K562 (cell line): ENCODE results near the gene BRSK1. TPM values are rescaled to one million over a fixed set of nuclear protein-coding genes. Genes with fewer than 3 reads are reported as not detected.
A peak's percentile ranks its signal among the peaks of the same experiment; 100 is the strongest.

Source experiments
- ATAC-seq: fragments of 200-7000 bp; cut with Tn5 transposase; 3 replicates; pipeline ENCODE4 v1.9.1; 2020; ENCODE audit warnings: moderate library complexity
- BruUV-seq: library from RNA; stranded (reverse); fragments of 400-500 nt; replicated peaks from 2 replicates; lab custom pipeline; 2021; lab: Mats Ljungman, UMichigan
- CTCF ChIA-PET: fragments of 300-600 bp; formaldehyde crosslinking; extraction: SDS; loops from one replicate; lab custom pipeline; 2021; ENCODE audit warnings: low intra/inter-chr PET ratio; lab: Yijun Ruan, JAX
- POLR2A ChIA-PET: fragments of 300-600, 350-650 bp; sonication (Branson Sonifier 250); formaldehyde crosslinking; extraction: SDS; loops from one replicate; lab custom pipeline; 2021; ENCODE audit warnings: antibody characterized with exemption, inconsistent platforms; lab: Yijun Ruan, JAX
- DNase-seq, 4 experiments: peaks; one replicate each; pipeline versions ENCODE4 v3.0.0 to v3.0.0-alpha.2; 2011 to 2018; ENCODE audit warnings: low spot score in 3 of 4, mixed read lengths in 3 of 4; ENCODE audit errors: extremely low read depth in 1 of 4
- FAIRE-seq: peaks from 2 replicates; lab custom pipeline; 2011; peaks lifted over from hg19 to GRCh38; lab: Jason Lieb, UNC
- H2AFZ ChIP-seq: 2 replicates; pipeline ENCODE4 v1.6.0; 2011; ENCODE audit warnings: low read depth, low read length, control low read depth, inconsistent platforms
- H3K27ac ChIP-seq: fragments of 200-600 bp; 3 replicates; pipeline ENCODE4 v1.8.0; 2011; ENCODE audit warnings: low read depth, mild to moderate bottlenecking, control low read depth, inconsistent platforms, low read length, moderate library complexity, mixed read lengths; ENCODE audit errors: extremely low read depth
- H3K27me3 ChIP-seq, 2 experiments: fragments of 300-600 bp in 1 of 2; 2 replicates in 1 of 2; 3 replicates in 1 of 2; pipeline versions ENCODE4 v1.6.0 to v1.8.0; 2011; ENCODE audit warnings: inconsistent platforms in 2 of 2, low read length in 2 of 2, mild to moderate bottlenecking in 1 of 2, mixed read lengths in 1 of 2, moderate library complexity in 1 of 2; ENCODE audit not compliant: control insufficient read depth in 2 of 2, insufficient read depth in 2 of 2
- H3K36me3 ChIP-seq: fragments of 300-600 bp; 3 replicates; pipeline ENCODE4 v1.8.0; 2011; ENCODE audit warnings: mild to moderate bottlenecking, low read length, inconsistent platforms; ENCODE audit not compliant: control insufficient read depth, insufficient read depth
- H3K4me1 ChIP-seq, 2 experiments: fragments of 200-600 bp in 1 of 2; replicated peaks in 1 of 2; 2 replicates in 1 of 2; 3 replicates in 1 of 2; pipeline versions ENCODE4 v1.5.1 to v1.8.0; 2011; ENCODE audit warnings: inconsistent platforms in 2 of 2, low read length in 2 of 2, mild to moderate bottlenecking in 1 of 2, mixed read lengths in 1 of 2, moderate library complexity in 1 of 2; ENCODE audit not compliant: control insufficient read depth in 2 of 2, insufficient read depth in 2 of 2
- H3K4me2 ChIP-seq: 2 replicates; pipeline ENCODE4 v1.6.1; 2011; ENCODE audit warnings: low read length, control low read depth, inconsistent platforms, mixed read lengths; ENCODE audit not compliant: insufficient read depth
- H3K4me3 ChIP-seq: fragments of 200-600 bp; sonication (generic), shearing (Covaris generic); 2 replicates; pipeline ENCODE4 v1.5.1; 2016; ENCODE audit warnings: control low read depth, inconsistent platforms
- H3K79me2 ChIP-seq: fragments of 200-600 bp; 3 replicates; pipeline ENCODE4 v1.8.0; 2011; ENCODE audit warnings: low read length, inconsistent platforms; ENCODE audit not compliant: control insufficient read depth, insufficient read depth
- H3K9ac ChIP-seq, 2 experiments: 2 replicates each; pipeline versions ENCODE4 v1.6.0 to v1.6.1; 2011; ENCODE audit warnings: low read depth in 2 of 2, low read length in 2 of 2, control low read depth in 1 of 2, inconsistent platforms in 1 of 2, mild to moderate bottlenecking in 1 of 2, mixed read lengths in 1 of 2; ENCODE audit not compliant: insufficient read depth in 1 of 2
- H3K9me1 ChIP-seq: one replicate; pipeline ENCODE4 v1.6.0; 2011; ENCODE audit warnings: inconsistent platforms, mild to moderate bottlenecking, low read length, moderate library complexity; ENCODE audit not compliant: control insufficient read depth, insufficient read depth
- H3K9me3 ChIP-seq: replicated peaks from 2 replicates; pipeline ENCODE4 v1.5.1; 2011; ENCODE audit warnings: low read depth, low read length, inconsistent platforms; ENCODE audit not compliant: control insufficient read depth, insufficient read depth
- H4K20me1 ChIP-seq: replicated peaks from 2 replicates; pipeline ENCODE4 v1.6.1; 2011; ENCODE audit warnings: low read length, inconsistent platforms, mixed read lengths; ENCODE audit not compliant: control insufficient read depth, insufficient read depth
- BRCA1 ChIP-seq, 2 experiments: fragments of 450-650 bp in 1 of 2; sonication (generic) in 1 of 2; formaldehyde crosslinking in 1 of 2; IDR thresholded peaks; 2 replicates each; pipeline versions ENCODE4 v1.5.0 to v1.6.1; 2017 to 2020; ENCODE audit warnings: mild to moderate bottlenecking in 1 of 2, missing genetic modification reagents in 1 of 2
- CTCF ChIP-seq, 3 experiments: IDR thresholded peaks in 2 of 3; conservative IDR thresholded peaks in 1 of 3; 2 replicates each; pipeline ENCODE4 v1.5.1; 2011 to 2012; ENCODE audit warnings: low read length in 3 of 3, mild to moderate bottlenecking in 3 of 3, control low read depth in 2 of 3, improper control_type of control experiment in 1 of 3, inconsistent platforms in 1 of 3, low read depth in 1 of 3, mixed read lengths in 1 of 3, moderate library complexity in 1 of 3; ENCODE audit not compliant: insufficient read depth in 2 of 3
- ETS1 ChIP-seq: conservative IDR thresholded peaks from 2 replicates; pipeline ENCODE4 v1.6.1; 2011; ENCODE audit warnings: low read depth, mild to moderate bottlenecking, low read length; ENCODE audit not compliant: control insufficient read depth
- HMGN3 ChIP-seq: IDR thresholded peaks from 2 replicates; pipeline ENCODE4 v1.6.1; 2011; ENCODE audit warnings: borderline replicate concordance, low read depth, mild to moderate bottlenecking, mixed read lengths, low read length; ENCODE audit not compliant: insufficient read length; ENCODE audit errors: extremely low read depth
- KDM1A ChIP-seq, 2 experiments: fragments of 450-650 bp; IDR thresholded peaks; 2 replicates each; pipeline ENCODE4 v1.6.1; 2016; ENCODE audit warnings: mild to moderate bottlenecking in 2 of 2
- MXI1 ChIP-seq: IDR thresholded peaks from 2 replicates; pipeline ENCODE4 v1.6.1; 2011; ENCODE audit warnings: low read depth, mild to moderate bottlenecking, improper control_type of control experiment, low read length
- OTX1 ChIP-seq: fragments of 450-650 bp; formaldehyde crosslinking; IDR thresholded peaks from 2 replicates; pipeline ENCODE4 v1.4.0; 2022; ENCODE audit warnings: mild to moderate bottlenecking
- PPARD ChIP-seq: fragments of 250-450 bp; sonication (Bioruptor Pico); IDR thresholded peaks from 2 replicates; pipeline ENCODE4 v1.8.0; 2022; ENCODE audit warnings: inconsistent platforms, mild to moderate bottlenecking, moderate library complexity
- PYGO2 ChIP-seq: fragments of 450-650 bp; IDR thresholded peaks from 2 replicates; pipeline ENCODE4 v1.6.1; 2016; ENCODE audit warnings: mild to moderate bottlenecking, missing genetic modification characterization, moderate library complexity, missing compliant biosample characterization
- TFAP4 ChIP-seq: sonication (generic); formaldehyde crosslinking; IDR thresholded peaks from 2 replicates; pipeline ENCODE4 v1.8.0; 2022; ENCODE audit warnings: missing genetic modification reagents, mild to moderate bottlenecking, moderate library complexity, borderline replicate concordance
- ZMIZ1 ChIP-seq, 2 experiments: fragments of 150-350 bp in 1 of 2; IDR thresholded peaks; 2 replicates each; pipeline ENCODE4 v1.6.1; 2012 to 2016; ENCODE audit warnings: low read depth in 2 of 2, low read length in 2 of 2, mild to moderate bottlenecking in 1 of 2, moderate library complexity in 1 of 2
- ZNF324 ChIP-seq: fragments of 250-450 bp; sonication (Bioruptor Pico); IDR thresholded peaks from 2 replicates; pipeline ENCODE4 v1.4.0; 2020; ENCODE audit warnings: mild to moderate bottlenecking
- ZNF354B ChIP-seq: fragments of 250-450 bp; sonication (Bioruptor Pico); IDR thresholded peaks from 2 replicates; pipeline ENCODE4 v1.4.0; 2020
- ZNF695 ChIP-seq: fragments of 450-650 bp; formaldehyde crosslinking; IDR thresholded peaks from 2 replicates; pipeline ENCODE4 v1.4.0; 2020; ENCODE audit warnings: mild to moderate bottlenecking, moderate library complexity
- WGBS: fragments of 100-300 bp; shearing (Covaris generic); methylation state at CpG from one replicate; pipeline ENCODE4 v1.1.6; 2016; ENCODE audit warnings: low coverage, mixed read lengths; ENCODE audit not compliant: insufficient coverage; ENCODE audit errors: missing lambda C conversion rate; 5-methylcytosine and 5-hydroxymethylcytosine counted together
- in situ Hi-C: fragments of 300-500 bp; cut with MboI; formaldehyde crosslinking; loops from 4 replicates; pipeline ENCODE4 v1.15.0; 2018; ENCODE audit warnings: inconsistent platforms, mixed read lengths
- intact Hi-C: fragments of 100-400 bp; cut with micrococcal nuclease; formaldehyde crosslinking; loops from 2 replicates; pipeline ENCODE4 v1.14.2; 2022
- polyA plus RNA-seq, 8 experiments: library from polyadenylated mRNA; depleted of rRNA in 4 of 8; stranded (reverse) in 5 of 8; unstranded in 3 of 8; fragments of >200 nt; fragmentation: Nextera tagmentation in 2 of 8; fragmentation: Illumina TruSeq in 1 of 8; extraction: Ambion mirVana in 2 of 8; extraction: Trizol in 1 of 8; gene quantifications; 2 replicates each; pipeline versions ENCODE4 v1.2.1 to v1.2.3, GENCODE V29; 2011 to 2014; ENCODE audit warnings: inconsistent platforms in 1 of 8, missing spikeins in 1 of 8
- total RNA-seq, 7 experiments: library from RNA; depleted of rRNA in 6 of 7; stranded (reverse); fragments of >200 nt in 6 of 7; fragmentation: Illumina TruSeq in 2 of 7; extraction: Trizol in 2 of 7; gene quantifications; 2 replicates each; pipeline versions ENCODE4 v1.2.1 to v1.2.3, GENCODE V29; 2011 to 2021; ENCODE audit warnings: low replicate concordance in 1 of 7

BRSK1 gene
- total and polyA plus RNA-seq, 9 of the 15 experiments (the other 6 are each of a cell fraction or from before 2014, with no cell fraction given), result 1.7 to 9.3 (median 3.8) TPM; not detected in 2

GRCh38 chr19:55319785-55320184 lies 36.0 kb downstream of the BRSK1 start:
- Histone ChIP-seq H3K4me1 (peaks cover 3 to 36% of the 10 kb centered on the region in 2 experiments; a peak in 4 of 5 replicates), H3K4me3 (no peak overlapping the region), H3K4me2 (peak overlapping the region; percentile 50), H3K9ac (peak overlapping the region in 1 of 2 experiments; percentile 55; a peak in 2 of 4 replicates), H3K9me3 (no peaks in the 10 kb centered on the region), H3K79me2 (no peaks in the 10 kb centered on the region), H3K9me1 (no peaks in the 10 kb centered on the region), H2AFZ (peak overlapping the region; percentile 91), H4K20me1 (no peaks in the 10 kb centered on the region), H3K27ac (no peak overlapping the region), H3K36me3 (no peaks in the 10 kb centered on the region), H3K27me3 (no peaks in the 10 kb centered on the region)
- intact Hi-C loops, result no loop called here
- POLR2A ChIA-PET, result interaction anchor here (0.7 kb wide), 1 partner anchor 9 kb away, joined by 3 read pairs; no protein-coding TSS in a partner anchor
- 22% methylated on average over 21 of the region's 21 CpGs for WGBS
- CTCF ChIA-PET, result no interaction called here
- BruUV-seq, result no TSS peak
- DNase-seq (peak; percentile 63 to 78 (median 68)), ATAC-seq (peak; percentile 97), FAIRE-seq (no peak)
- in situ Hi-C loops, result no loop called here
- 0 out of 2 replicates have a peak, but pooled peaks have one; percentile 15 for TF ChIP-seq TFAP4 (CRISPR knock-in tag)
- TF ChIP-seq PPARD (CRISPR knock-in tag), result no peak
- no peak for TF ChIP-seq ZNF354B (CRISPR knock-in tag)
- no peak for TF ChIP-seq ZNF324 (CRISPR knock-in tag)
- peak in 1 of 3 experiments; percentile 8; a peak in 1 of 6 replicates for TF ChIP-seq CTCF (IDR thresholded peaks at IDR 0.05 in 2 of 3, conservative IDR thresholded peaks at IDR 0.05 in 1 of 3; ENCODE audit: insufficient read depth in 2 of 3, low read depth in 1 of 3, low read length in 3 of 3)
- TF ChIP-seq ZNF695 (CRISPR knock-in tag), result no peak
- peak; percentile 94 for TF ChIP-seq ETS1
- no peak for TF ChIP-seq BRCA1 (IDR thresholded peaks at IDR 0.05)
- TF ChIP-seq BRCA1 (CRISPR knock-in tag; IDR thresholded peaks at IDR 0.05), result no peak
- TF ChIP-seq OTX1 (CRISPR knock-in tag), result no peak
- TF ChIP-seq PYGO2 (tag), result no peak
- TF ChIP-seq HMGN3, result no peak
- TF ChIP-seq KDM1A (IDR thresholded peaks at IDR 0.05), result no peak
- TF ChIP-seq MXI1, result no peak
- TF ChIP-seq ZMIZ1 (IDR thresholded peaks at IDR 0.05; ENCODE audit: low read depth in 2 of 2, low read length in 2 of 2), result 0 out of 4 replicates have a peak, but pooled peaks of 1 of the 2 experiments have one; percentile 21
